ENCODE results near the gene VPS41. TPM values are rescaled to one million over a fixed set of nuclear protein-coding genes. Genes with fewer than 3 reads are reported as not detected.
A peak's percentile ranks its signal among the peaks of the same experiment; 100 is the strongest.
"Not testable (repeated sequence)": the region's sequence is repeated elsewhere in the genome, so short reads cannot be mapped to it uniquely, and the experiment has no call there.

The VPS41 gene
- 62.2 TPM for polyA plus RNA-seq (2013, experiment 1 of 4)
- polyA plus RNA-seq (2013, experiment 2 of 4) = 60.1 TPM
- polyA plus RNA-seq (2013, experiment 3 of 4) = 35.7 TPM
- 37.0 TPM for polyA plus RNA-seq (2013, experiment 4 of 4)

GRCh38 chr7:38908759-38909335, at the start of gene VPS41:
VPS41 (minus strand) TSS chr7:38909191; CDS start chr7:38909174, 17 bp downstream.
- Histone ChIP-seq H3K36me3 (ENCODE audit: control insufficient read depth, insufficient read depth, low read length) (no peaks in the 10 kb centered on the region), H3K27ac (ENCODE audit: insufficient read depth, low read depth, low read length, poor library complexity, severe bottlenecking) (no peak within 1 kb of the TSS), H3K27me3 (ENCODE audit: control insufficient read depth, insufficient read depth, low read length, poor library complexity, severe bottlenecking) (no peaks in the 10 kb centered on the region), H3K4me1 (ENCODE audit: control insufficient read depth, insufficient read depth, low read length) (no peaks in the 10 kb centered on the region), H3K9me3 (ENCODE audit: control insufficient read depth, low read length) (no peaks in the 10 kb centered on the region), H3K4me3 (ENCODE audit: insufficient read depth, low read depth, low read length) (peak within 1 kb of the TSS; percentile 75)
- WGBS, 2 experiments = 0 to 1% methylated on average over 20 of the region's 20 CpGs

DNA sequence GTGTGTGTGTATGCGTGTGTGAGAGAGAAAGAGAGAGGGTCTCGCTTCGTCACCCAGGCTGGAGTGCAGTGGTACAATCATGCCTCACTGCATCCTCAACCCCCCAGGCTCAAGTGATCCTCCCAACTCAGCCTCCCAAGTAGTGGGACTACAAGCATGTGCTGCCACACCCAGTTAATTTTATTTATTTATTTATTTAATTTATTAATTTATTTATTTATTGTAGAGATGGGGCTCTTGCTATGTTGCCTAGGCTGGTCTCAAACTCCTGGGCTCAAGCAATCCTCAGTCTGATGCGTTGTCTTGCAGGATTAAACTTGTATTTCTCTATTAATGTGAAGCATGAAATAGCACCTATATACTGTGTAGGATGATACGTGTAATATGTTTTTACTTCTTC, 46.9 kb upstream of the VPS41 start:
- WGBS, 2 experiments = 83 to 87% methylated on average over 4 of the region's 5 CpGs
- Histone ChIP-seq H3K27ac (ENCODE audit: insufficient read depth, low read depth, low read length, poor library complexity, severe bottlenecking) (no peak overlapping the region), H3K4me1 (ENCODE audit: control insufficient read depth, insufficient read depth, low read length) (no peaks in the 10 kb centered on the region), H3K27me3 (ENCODE audit: control insufficient read depth, insufficient read depth, low read length, poor library complexity, severe bottlenecking) (no peaks in the 10 kb centered on the region), H3K36me3 (ENCODE audit: control insufficient read depth, insufficient read depth, low read length) (no peaks in the 10 kb centered on the region), H3K4me3 (ENCODE audit: insufficient read depth, low read depth, low read length) (no peak overlapping the region), H3K9me3 (ENCODE audit: control insufficient read depth, low read length) (no peaks in the 10 kb centered on the region)

DNA sequence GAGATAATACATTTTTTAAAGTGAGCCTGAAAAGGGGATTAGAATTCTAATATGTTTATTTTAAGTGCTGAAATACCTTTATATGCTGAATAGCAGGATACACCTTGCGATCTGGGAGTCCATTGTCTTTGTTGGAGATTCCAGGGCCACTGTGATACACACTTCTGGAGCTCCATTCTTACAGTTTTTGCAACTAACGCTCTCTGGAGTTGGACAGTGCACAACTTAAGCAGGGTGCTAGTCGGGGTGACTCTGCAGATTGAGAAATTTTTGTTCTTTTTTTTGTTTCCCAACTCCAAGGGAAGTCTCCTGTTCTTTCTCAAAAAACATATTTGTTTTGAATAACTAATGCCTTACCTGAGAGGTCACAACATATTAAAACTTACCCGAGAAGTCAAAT, 45.0 kb upstream of the VPS41 start:
- Histone ChIP-seq H3K36me3 (ENCODE audit: control insufficient read depth, insufficient read depth, low read length) (no peaks in the 10 kb centered on the region), H3K4me1 (ENCODE audit: control insufficient read depth, insufficient read depth, low read length) (no peaks in the 10 kb centered on the region), H3K27ac (ENCODE audit: insufficient read depth, low read depth, low read length, poor library complexity, severe bottlenecking) (no peak overlapping the region), H3K27me3 (ENCODE audit: control insufficient read depth, insufficient read depth, low read length, poor library complexity, severe bottlenecking) (no peaks in the 10 kb centered on the region), H3K4me3 (ENCODE audit: insufficient read depth, low read depth, low read length) (no peak overlapping the region), H3K9me3 (ENCODE audit: control insufficient read depth, low read length) (no peaks in the 10 kb centered on the region)
- WGBS, 2 experiments = 86 to 97% methylated on average over 4 of the region's 4 CpGs

- Histone ChIP-seq H3K27ac (ENCODE audit: insufficient read depth, low read depth, low read length, poor library complexity, severe bottlenecking) (no peak overlapping the region), H3K27me3 (ENCODE audit: control insufficient read depth, insufficient read depth, low read length, poor library complexity, severe bottlenecking) (no peaks in the 10 kb centered on the region), H3K4me3 (ENCODE audit: insufficient read depth, low read depth, low read length) (no peak overlapping the region), H3K36me3 (ENCODE audit: control insufficient read depth, insufficient read depth, low read length) (no peaks in the 10 kb centered on the region), H3K4me1 (ENCODE audit: control insufficient read depth, insufficient read depth, low read length) (no peaks in the 10 kb centered on the region), H3K9me3 (ENCODE audit: control insufficient read depth, low read length) (no peaks in the 10 kb centered on the region)
- WGBS, 2 experiments = 88% methylated on average over 1 of the region's 1 CpG; no CpG with 5 or more reads in 1 of the 2 experiments
Measured at GRCh38 chr7:38953227-38953626, 44.2 kb upstream of the VPS41 start.

- H3K36me3 ChIP-seq (ENCODE audit: control insufficient read depth, insufficient read depth, low read length) = no peaks in the 10 kb centered on the region
- H3K27ac ChIP-seq (ENCODE audit: insufficient read depth, low read depth, low read length, poor library complexity, severe bottlenecking) = no peak overlapping the region
- H3K4me3 ChIP-seq (ENCODE audit: insufficient read depth, low read depth, low read length) = no peak overlapping the region
- no peaks in the 10 kb centered on the region for H3K4me1 ChIP-seq (ENCODE audit: control insufficient read depth, insufficient read depth, low read length)
- H3K27me3 ChIP-seq (ENCODE audit: control insufficient read depth, insufficient read depth, low read length, poor library complexity, severe bottlenecking) = no peaks in the 10 kb centered on the region
- H3K9me3 ChIP-seq (ENCODE audit: control insufficient read depth, low read length) = no peaks in the 10 kb centered on the region
- 93% methylated on average over 5 to 6 of the region's 6 CpGs for WGBS, 2 experiments
Measured at GRCh38 chr7:38951213-38951612, 42.2 kb upstream of the VPS41 start.

DNA sequence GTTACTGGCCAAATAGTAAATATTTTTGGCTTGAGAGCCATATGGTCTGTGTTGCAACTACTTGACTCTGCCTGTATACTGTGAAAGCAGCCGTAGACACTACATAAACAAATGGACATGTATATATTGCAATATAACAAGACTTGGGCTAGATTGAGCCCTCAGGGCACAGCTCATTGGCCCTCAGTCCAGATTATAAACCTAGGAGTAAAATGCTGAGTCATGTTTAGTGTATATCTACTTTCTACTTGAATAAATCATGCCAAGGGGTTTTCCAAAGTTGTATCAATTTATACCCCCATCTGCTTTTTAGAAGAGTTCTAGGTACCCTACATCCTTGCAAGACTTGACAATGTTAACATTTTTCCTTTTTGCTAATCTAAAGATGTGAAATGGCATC, 41.3 kb upstream of the VPS41 start:
- Histone ChIP-seq H3K36me3 (ENCODE audit: control insufficient read depth, insufficient read depth, low read length) (no peaks in the 10 kb centered on the region), H3K4me3 (ENCODE audit: insufficient read depth, low read depth, low read length) (no peak overlapping the region), H3K9me3 (ENCODE audit: control insufficient read depth, low read length) (no peaks in the 10 kb centered on the region), H3K27me3 (ENCODE audit: control insufficient read depth, insufficient read depth, low read length, poor library complexity, severe bottlenecking) (no peaks in the 10 kb centered on the region), H3K4me1 (ENCODE audit: control insufficient read depth, insufficient read depth, low read length) (no peaks in the 10 kb centered on the region), H3K27ac (ENCODE audit: insufficient read depth, low read depth, low read length, poor library complexity, severe bottlenecking) (no peak overlapping the region)
- 78 to 100% methylated on average over 1 of the region's 1 CpG for WGBS, 2 experiments

DNA sequence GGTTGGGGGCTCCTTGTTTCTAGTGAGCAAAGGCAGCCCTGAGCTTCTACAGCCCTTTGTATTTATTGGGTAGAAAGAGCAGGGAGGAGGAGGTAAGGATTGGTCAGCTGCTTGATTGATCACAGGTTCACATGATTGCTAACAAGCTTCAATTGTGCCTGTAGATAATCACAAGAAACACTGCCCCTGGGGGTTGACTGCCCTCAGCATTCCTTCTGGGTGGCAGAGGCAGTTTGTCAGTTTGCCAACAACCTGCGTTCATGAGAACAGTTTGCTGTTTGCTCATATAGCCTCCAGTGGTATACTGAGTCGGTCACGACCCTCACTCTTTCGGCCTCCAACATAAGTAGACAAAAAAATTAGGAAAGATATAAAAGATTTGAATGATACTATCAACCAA, 38.5 kb upstream of the VPS41 start:
- not testable (repeated sequence) for H3K27ac ChIP-seq (ENCODE audit: insufficient read depth, low read depth, low read length, poor library complexity, severe bottlenecking); H3K36me3 ChIP-seq (ENCODE audit: control insufficient read depth, insufficient read depth, low read length); H3K4me1 ChIP-seq (ENCODE audit: control insufficient read depth, insufficient read depth, low read length); H3K27me3 ChIP-seq (ENCODE audit: control insufficient read depth, insufficient read depth, low read length, poor library complexity, severe bottlenecking); H3K4me3 ChIP-seq (ENCODE audit: insufficient read depth, low read depth, low read length); H3K9me3 ChIP-seq (ENCODE audit: control insufficient read depth, low read length)
- WGBS, 2 experiments = 93 to 97% methylated on average over 3 to 4 of the region's 4 CpGs

DNA sequence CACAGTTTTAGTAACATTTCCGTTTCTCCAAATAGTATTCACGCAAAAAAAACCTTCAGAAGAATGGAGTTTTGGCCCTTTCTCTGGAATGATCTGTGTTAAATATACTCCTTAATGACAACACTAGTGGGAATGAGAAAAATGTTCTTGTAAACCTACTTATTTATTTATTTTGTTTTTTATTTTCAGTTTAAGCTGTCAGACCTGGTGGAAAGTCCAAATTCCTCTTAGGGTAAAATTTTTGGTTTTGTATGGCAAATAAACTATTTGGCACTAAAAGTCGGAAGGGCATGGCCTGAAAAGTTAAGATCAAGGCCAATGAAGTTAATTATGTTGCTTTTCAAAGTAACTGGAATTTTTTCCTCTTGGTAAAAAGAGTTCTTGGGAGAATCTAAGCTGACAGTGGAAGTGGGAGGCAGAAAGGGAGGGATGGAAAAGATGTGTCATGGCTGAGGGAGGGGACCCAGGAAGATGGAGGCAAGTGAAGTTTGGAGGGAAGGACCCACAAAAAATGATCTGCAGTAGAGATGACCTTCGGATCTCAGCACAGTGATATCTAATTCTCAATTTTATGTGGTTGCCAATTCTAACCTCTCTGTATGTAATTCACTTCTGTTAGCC, 33.5 kb upstream of the VPS41 start:
- no peak overlapping the region for H3K27ac ChIP-seq (ENCODE audit: insufficient read depth, low read depth, low read length, poor library complexity, severe bottlenecking)
- H3K4me1 ChIP-seq (ENCODE audit: control insufficient read depth, insufficient read depth, low read length) = peaks cover 4% of the 10 kb centered on the region
- H3K9me3 ChIP-seq (ENCODE audit: control insufficient read depth, low read length) = no peaks in the 10 kb centered on the region
- H3K36me3 ChIP-seq (ENCODE audit: control insufficient read depth, insufficient read depth, low read length) = no peaks in the 10 kb centered on the region
- no peaks in the 10 kb centered on the region for H3K27me3 ChIP-seq (ENCODE audit: control insufficient read depth, insufficient read depth, low read length, poor library complexity, severe bottlenecking)
- H3K4me3 ChIP-seq (ENCODE audit: insufficient read depth, low read depth, low read length) = no peak overlapping the region
- 89 to 97% methylated on average over 4 of the region's 4 CpGs for WGBS, 2 experiments

GRCh38 chr7:38940774-38941173, 31.8 kb upstream of the VPS41 start:
- no peak overlapping the region for H3K27ac ChIP-seq (ENCODE audit: insufficient read depth, low read depth, low read length, poor library complexity, severe bottlenecking)
- no peak overlapping the region for H3K4me3 ChIP-seq (ENCODE audit: insufficient read depth, low read depth, low read length)
- 90 to 100% methylated on average over 2 to 3 of the region's 3 CpGs for WGBS, 2 experiments
- no peaks in the 10 kb centered on the region for H3K27me3 ChIP-seq (ENCODE audit: control insufficient read depth, insufficient read depth, low read length, poor library complexity, severe bottlenecking)
- H3K36me3 ChIP-seq (ENCODE audit: control insufficient read depth, insufficient read depth, low read length) = no peaks in the 10 kb centered on the region
- H3K9me3 ChIP-seq (ENCODE audit: control insufficient read depth, low read length) = no peaks in the 10 kb centered on the region
- H3K4me1 ChIP-seq (ENCODE audit: control insufficient read depth, insufficient read depth, low read length) = peaks cover 4% of the 10 kb centered on the region

GRCh38 chr7:38938589-38938988, 29.6 kb upstream of the VPS41 start:
- H3K27ac ChIP-seq (ENCODE audit: insufficient read depth, low read depth, low read length, poor library complexity, severe bottlenecking) = no peak overlapping the region
- no peak overlapping the region for H3K4me3 ChIP-seq (ENCODE audit: insufficient read depth, low read depth, low read length)
- H3K9me3 ChIP-seq (ENCODE audit: control insufficient read depth, low read length) = no peaks in the 10 kb centered on the region
- no peaks in the 10 kb centered on the region for H3K27me3 ChIP-seq (ENCODE audit: control insufficient read depth, insufficient read depth, low read length, poor library complexity, severe bottlenecking)
- WGBS, 2 experiments = 64% methylated on average over 4 of the region's 4 CpGs
- no peaks in the 10 kb centered on the region for H3K36me3 ChIP-seq (ENCODE audit: control insufficient read depth, insufficient read depth, low read length)
- peaks cover 11% of the 10 kb centered on the region for H3K4me1 ChIP-seq (ENCODE audit: control insufficient read depth, insufficient read depth, low read length)

All from ectodermal cell (in vitro differentiated cells).